ENCODE results near the gene NAT9. TPM values are rescaled to one million over a fixed set of nuclear protein-coding genes. Genes with fewer than 3 reads are reported as not detected.
A peak's percentile ranks its signal among the peaks of the same experiment; 100 is the strongest.

Gene NAT9
- total RNA-seq, 6 experiments from 2014 or later: 40.9 to 50.7 (median 46.6) TPM

GRCh38 chr17:74748279-74748528 lies 27.9 kb downstream of the NAT9 start:
- DNase-seq: no peak
- Mint-ChIP-seq H3K4me1 (ENCODE audit: low read depth) (peaks cover 53% of the 10 kb centered on the region), H3K27me3 (ENCODE audit: insufficient read depth) (peaks cover 5% of the 10 kb centered on the region), H3K27ac (no peak overlapping the region), H3K36me3 (ENCODE audit: low read depth) (peaks cover 5% of the 10 kb centered on the region; the same call in 1 of the 2 replicates), H3K4me3 (peak overlapping the region; percentile 57), H3K9me3 (no peaks in the 10 kb centered on the region)
- TF ChIP-seq CTCF (IDR thresholded peaks at IDR 0.05): peak; percentile 43

DNA sequence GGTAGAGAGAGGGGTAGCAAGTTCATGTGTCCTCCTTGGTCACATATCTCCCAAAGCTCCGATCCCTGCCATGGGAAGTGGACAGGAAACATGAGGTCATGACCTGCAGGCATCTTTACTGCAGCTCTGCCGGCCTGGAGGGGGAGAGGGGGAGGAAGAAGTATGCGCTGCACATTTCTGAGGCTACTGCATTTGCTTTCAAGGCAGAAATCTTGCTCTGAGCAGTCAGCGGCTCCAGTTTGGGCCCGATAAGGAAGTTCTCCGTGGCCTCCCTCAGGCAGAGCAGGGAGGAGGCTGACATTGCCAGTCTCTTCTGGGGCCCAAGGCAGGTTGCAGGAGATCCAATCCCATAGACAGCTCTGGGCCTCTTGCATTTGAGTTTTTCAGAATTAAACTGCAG lies 29.2 kb downstream of the NAT9 start:
- H3K27me3 Mint-ChIP-seq (ENCODE audit: insufficient read depth): peaks cover 8% of the 10 kb centered on the region
- peak overlapping the region; percentile 57; the same call in 1 of the 2 replicates for H3K4me3 Mint-ChIP-seq
- DNase-seq: no peak
- H3K9me3 Mint-ChIP-seq: no peaks in the 10 kb centered on the region
- no peak overlapping the region; the same call in 1 of the 2 replicates for H3K27ac Mint-ChIP-seq
- TF ChIP-seq CTCF (IDR thresholded peaks at IDR 0.05): no peak
- H3K36me3 Mint-ChIP-seq (ENCODE audit: low read depth): no peaks in the 10 kb centered on the region
- peaks cover 58% of the 10 kb centered on the region for H3K4me1 Mint-ChIP-seq (ENCODE audit: low read depth)

DNA sequence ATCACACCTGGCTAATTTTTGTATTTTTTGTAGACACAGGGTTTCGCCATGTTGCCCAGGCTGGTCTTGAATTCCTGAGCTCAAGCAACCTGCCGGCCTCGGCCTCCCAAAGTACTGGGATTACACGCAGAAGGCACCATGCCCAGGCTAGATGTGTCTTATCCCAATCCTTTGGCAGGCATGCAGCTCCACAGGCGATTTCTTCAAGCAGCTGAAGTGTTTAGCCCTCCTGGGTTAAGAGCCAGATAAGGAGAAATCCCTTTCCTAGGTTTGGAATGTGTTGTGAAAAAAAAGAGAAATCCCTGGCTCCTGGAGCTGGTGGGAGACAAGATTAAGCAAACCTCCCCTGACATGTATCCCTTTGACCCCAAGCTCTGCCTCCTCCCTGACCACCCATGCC lies 29.8 kb downstream of the NAT9 start:
- TF ChIP-seq CTCF (IDR thresholded peaks at IDR 0.05): no peak
- no peak for DNase-seq
- peaks cover 9% of the 10 kb centered on the region for H3K27me3 Mint-ChIP-seq (ENCODE audit: insufficient read depth)
- peaks cover 60% of the 10 kb centered on the region for H3K4me1 Mint-ChIP-seq (ENCODE audit: low read depth)
- H3K4me3 Mint-ChIP-seq: no peak overlapping the region
- H3K9me3 Mint-ChIP-seq: no peaks in the 10 kb centered on the region
- H3K36me3 Mint-ChIP-seq (ENCODE audit: low read depth): no peaks in the 10 kb centered on the region
- H3K27ac Mint-ChIP-seq: no peak overlapping the region

- Mint-ChIP-seq H3K4me1 (ENCODE audit: low read depth) (peaks cover 54% of the 10 kb centered on the region), H3K27ac (no peak overlapping the region), H3K27me3 (ENCODE audit: insufficient read depth) (peaks cover 11% of the 10 kb centered on the region), H3K36me3 (ENCODE audit: low read depth) (no peaks in the 10 kb centered on the region), H3K4me3 (no peak overlapping the region), H3K9me3 (no peaks in the 10 kb centered on the region)
- DNase-seq: no peak
- no peak for TF ChIP-seq CTCF (IDR thresholded peaks at IDR 0.05)
Measured at GRCh38 chr17:74745548-74746177, 30.5 kb downstream of the NAT9 start.

- Mint-ChIP-seq H3K36me3 (ENCODE audit: low read depth) (no peaks in the 10 kb centered on the region), H3K9me3 (no peaks in the 10 kb centered on the region), H3K27ac (peak overlapping the region; percentile 33; the same call in 1 of the 2 replicates), H3K4me3 (peak overlapping the region; percentile 32; the same call in 1 of the 2 replicates), H3K27me3 (ENCODE audit: insufficient read depth) (peaks cover 14% of the 10 kb centered on the region), H3K4me1 (ENCODE audit: low read depth) (peaks cover 49% of the 10 kb centered on the region)
- peak; percentile 57 for DNase-seq
- TF ChIP-seq CTCF (IDR thresholded peaks at IDR 0.05): peak; percentile 100
Measured at GRCh38 chr17:74744714-74745547, 31.2 kb downstream of the NAT9 start.
